Epidermal melanocyte (primary cell): ENCODE data around the gene TARS1.
"Not testable (repeated sequence)": the region's sequence is repeated elsewhere in the genome, so short reads cannot be mapped to it uniquely, and the experiment has no call there.

Experiments
- DNase-seq: peaks from one replicate; pipeline ENCODE4 v3.0.0; 2011; ENCODE audit warnings: low spot score; ENCODE audit not compliant: insufficient read length

Gene TARS1

GRCh38 chr5:33488558-33489355, 48.0 kb downstream of the TARS1 start:
- DNase-seq = no peak

DNA sequence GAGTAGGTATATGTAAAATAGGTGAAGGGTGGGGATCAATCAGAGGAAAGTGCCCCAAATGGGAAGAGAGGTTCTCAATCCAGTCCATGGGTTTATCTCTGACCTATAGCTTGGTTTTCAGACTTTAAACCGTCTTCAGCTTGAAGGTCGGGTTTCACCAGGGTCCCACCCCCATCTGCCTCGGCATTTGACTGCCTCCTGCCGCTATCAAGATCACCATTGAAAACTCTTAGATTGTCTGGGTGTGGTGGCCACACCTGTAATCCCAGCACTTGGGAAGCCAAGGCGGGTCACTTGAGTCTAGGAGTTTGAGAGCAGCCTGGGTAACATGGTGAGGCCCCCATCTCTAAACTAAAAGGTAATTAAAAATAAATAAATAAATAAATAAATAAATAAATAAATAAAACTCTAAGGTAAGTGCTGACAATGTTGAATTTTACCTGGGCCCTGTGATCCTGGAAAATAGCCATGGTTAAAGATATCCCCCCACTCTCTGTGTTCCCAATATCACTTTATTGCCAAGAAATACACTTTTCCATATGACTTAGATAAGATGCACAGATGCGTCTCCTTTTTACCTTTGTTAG, 48.8 kb downstream of the TARS1 start:
- DNase-seq = no peak

DNA sequence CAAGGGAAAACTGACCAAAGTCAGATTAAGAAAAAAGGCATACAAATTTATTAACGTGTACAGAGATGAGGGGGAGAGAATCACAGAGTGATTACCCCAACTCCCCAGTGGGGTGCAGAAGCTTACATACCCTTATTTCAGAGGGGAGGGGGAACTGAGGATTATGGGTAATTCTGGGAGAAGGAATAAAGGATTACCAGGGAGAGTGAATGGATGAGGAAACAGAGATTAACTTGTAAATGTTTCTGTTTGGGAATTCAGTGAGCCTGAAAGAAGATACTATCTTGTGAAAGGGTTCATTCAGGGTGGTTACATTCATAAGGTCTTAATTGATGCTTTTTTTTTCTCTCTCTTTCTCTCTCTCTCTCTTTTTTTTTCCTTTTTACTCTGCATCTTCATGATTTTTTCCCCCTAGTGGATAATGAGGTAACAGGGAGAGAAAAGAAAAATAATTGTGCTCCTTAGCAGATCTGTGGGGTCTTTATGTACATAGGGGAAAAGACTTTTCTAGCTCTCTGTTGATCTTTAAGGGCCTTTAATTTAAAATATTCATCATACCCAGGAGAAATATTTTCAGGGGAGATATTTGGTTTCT, 49.4 kb downstream of the TARS1 start:
- no peak for DNase-seq

DNA sequence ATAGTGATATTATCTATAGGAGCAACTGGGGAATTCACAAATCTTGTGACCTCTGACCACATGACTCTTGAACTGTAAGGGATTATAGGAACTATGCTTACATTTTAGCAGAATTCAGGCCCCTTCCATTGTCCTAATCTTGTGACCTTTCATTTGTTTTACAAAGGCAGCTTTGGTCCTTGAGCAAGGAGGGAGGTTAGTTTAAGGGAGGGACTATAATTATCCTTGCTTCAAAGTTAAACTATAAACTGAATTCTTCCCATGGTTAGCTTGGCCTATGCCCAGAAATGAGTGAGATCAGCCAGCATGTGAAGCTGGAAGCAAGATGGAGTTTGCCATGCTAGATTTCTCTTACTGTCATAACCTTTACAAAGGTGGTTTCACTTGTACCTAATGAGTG, 51.2 kb downstream of the TARS1 start:
- no peak for DNase-seq

DNA sequence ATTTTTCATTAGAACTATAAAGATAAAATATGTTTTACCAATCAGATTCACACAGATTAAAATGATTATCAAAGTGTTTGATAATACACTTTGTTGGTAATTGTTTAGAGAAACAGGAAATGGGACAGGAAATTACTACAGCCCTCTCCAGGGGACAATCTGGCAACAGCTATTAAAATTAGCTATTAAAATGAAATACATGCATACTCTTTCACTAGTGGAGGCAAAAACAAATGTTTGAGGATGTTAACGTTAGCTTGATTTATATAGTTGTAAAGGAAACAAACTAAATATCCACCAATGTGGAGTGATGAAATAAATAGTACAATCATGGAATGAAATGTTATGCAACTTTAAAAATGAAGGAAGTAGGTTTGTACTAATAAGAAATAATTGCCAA, 53.7 kb downstream of the TARS1 start:
- no peak for DNase-seq

DNA sequence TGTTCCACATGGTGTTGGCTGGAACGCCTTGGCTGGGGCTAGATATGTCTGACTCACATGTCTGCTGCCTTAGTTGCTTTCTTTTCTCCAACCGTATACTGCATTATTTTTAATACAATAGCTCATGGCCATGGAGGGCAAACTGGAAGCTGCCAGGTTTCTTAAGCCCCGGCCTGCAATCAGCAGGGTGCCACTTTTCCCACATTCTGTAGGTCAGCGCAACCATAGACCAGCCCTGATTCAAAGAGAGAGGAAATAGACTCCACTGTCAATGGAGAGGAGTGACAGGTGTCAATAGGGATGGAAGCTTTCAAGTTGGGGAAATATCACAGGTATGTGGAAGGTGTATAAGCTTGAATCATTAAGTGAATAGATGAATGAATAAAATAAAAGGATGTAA, 60.5 kb downstream of the TARS1 start:
- no peak for DNase-seq

GRCh38 chr5:33501899-33502298, 61.1 kb downstream of the TARS1 start:
- DNase-seq = no peak

- no peak for DNase-seq
Observed at GRCh38 chr5:33504570-33504969, 63.8 kb downstream of the TARS1 start.

DNA sequence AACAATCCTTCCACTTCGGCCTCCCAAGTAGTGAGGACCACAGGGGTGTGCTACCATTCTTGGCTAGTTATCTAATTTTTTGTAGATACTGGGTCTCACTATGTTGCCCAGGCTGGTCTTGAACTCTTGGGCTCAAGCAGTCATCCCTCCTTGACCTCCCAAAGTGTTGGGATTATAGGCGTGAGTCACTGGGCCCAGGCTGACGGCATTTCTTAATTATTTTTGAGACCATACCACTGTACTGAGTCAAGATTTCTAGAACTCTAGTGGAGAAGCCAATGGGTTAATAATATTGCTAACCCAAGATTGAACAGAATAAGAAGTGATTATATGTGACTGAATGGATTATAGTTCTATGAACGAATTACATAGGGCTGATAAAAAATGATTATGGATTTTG, 66.7 kb downstream of the TARS1 start:
- DNase-seq = no peak

DNA sequence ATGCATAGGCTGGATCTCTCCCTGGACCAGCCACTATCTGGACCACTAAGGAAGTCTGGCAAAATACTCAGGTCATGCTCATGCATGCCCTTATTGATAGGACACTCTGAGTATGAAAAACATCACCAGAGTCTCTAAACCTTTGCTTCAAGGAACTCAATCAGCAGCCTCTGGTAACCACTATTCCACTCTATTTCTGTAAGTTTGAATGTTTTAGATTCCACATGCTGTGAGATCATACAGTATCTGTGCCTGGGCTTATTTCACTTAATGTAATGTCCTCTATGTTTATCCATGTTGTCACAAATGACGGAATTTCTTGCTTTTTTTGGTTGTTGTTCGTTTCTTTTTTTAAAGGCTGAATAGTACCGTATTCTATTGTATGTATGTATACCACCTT, 68.3 kb downstream of the TARS1 start:
- no peak for DNase-seq

DNA sequence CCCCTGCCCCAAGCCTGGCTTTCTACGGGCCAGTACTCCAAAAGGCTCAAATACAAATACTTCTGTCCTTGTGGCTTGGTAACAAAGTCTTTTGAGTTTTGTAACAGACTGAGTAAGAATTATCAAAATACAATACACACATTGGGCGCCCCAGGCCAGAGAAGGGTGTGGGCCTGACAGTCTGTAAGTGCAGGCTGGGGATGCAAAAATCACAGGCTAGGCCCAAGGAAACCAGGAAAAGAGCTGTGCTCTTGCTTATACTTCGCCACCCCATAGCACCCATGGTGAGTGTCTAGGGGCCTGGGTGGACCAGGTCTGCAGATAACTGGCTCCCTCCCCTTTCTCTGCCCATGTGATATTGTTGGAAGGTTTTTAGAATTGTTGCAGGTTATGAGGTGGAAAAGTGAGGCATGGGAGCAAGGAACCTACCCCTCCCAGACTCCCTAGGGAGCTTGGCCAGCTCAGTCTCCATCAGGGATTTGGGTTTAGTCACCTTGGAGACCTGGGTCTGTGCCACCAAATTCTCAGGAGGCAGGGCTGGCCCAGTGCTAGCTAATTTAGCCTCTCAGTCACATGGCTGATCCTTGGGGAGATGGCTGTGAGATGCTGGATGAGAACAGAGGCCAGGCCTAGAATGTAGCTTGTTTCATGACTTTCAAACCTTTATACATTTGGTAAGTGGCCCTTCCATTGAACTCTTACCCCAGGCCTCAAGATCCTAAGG, 72.9 kb downstream of the TARS1 start:
- DNase-seq = no peak

- DNase-seq = not testable (repeated sequence)
Observed at GRCh38 chr5:33515366-33515765, 74.6 kb downstream of the TARS1 start.

DNA sequence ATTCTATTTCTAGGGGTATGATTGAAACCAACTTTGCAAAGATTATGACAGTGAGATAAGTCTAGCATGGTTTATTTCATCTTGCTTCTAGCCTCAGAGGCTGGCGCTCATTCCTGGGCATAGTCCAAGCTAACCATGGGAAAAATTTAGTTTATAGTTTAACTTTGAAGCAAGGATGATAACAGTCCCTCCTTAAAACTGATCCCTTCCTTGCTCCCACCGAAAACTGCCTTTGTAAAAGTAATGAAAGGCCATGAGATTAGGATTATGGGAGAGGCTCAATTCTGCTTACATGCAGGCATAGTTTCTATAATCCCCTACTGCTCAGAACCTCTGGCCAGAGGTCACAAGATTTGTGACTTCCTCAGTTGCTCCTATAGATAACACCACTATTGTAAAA, 75.7 kb downstream of the TARS1 start:
- no peak for DNase-seq
